CD14-positive monocyte (primary cell): ENCODE results near the gene CCR1. TPM values are rescaled to one million over a fixed set of nuclear protein-coding genes. Genes with fewer than 3 reads are reported as not detected.

Experiments
- DNase-seq, 3 donors: peaks; one replicate each; pipeline ENCODE4 v3.0.0-alpha.2; 2011 to 2022
- H2AFZ ChIP-seq: 2 replicates; pipeline ENCODE4 v1.6.0; 2012; ENCODE audit warnings: mild to moderate bottlenecking, low read depth, low read length, inconsistent platforms; ENCODE audit not compliant: insufficient read depth, poor library complexity, severe bottlenecking
- H3K27ac ChIP-seq, 2 donors: 1 replicate in 1 of 2; 2 replicates in 1 of 2; pipeline ENCODE4 v1.5.1; 2012 to 2013; ENCODE audit warnings: low read length in 2 of 2, control low read depth in 1 of 2, inconsistent platforms in 1 of 2, low read depth in 1 of 2, mild to moderate bottlenecking in 1 of 2
- H3K27me3 ChIP-seq, 2 donors: one replicate each; pipeline versions ENCODE4 v1.6.0 to v1.6.1; 2011 to 2013; ENCODE audit warnings: low read length in 2 of 2; ENCODE audit not compliant: control insufficient read depth in 2 of 2, insufficient read depth in 2 of 2
- H3K36me3 ChIP-seq, 2 donors: replicated peaks in 1 of 2; 1 replicate in 1 of 2; 2 replicates in 1 of 2; pipeline versions ENCODE4 v1.5.1 to v1.6.1; 2012 to 2013; ENCODE audit warnings: low read length in 2 of 2, control low read depth in 1 of 2, inconsistent platforms in 1 of 2, mild to moderate bottlenecking in 1 of 2; ENCODE audit not compliant: insufficient read depth in 2 of 2, control insufficient read depth in 1 of 2
- H3K4me1 ChIP-seq, 2 donors: 1 replicate in 1 of 2; 2 replicates in 1 of 2; pipeline versions ENCODE4 v1.5.1 to v1.6.1; 2012 to 2013; ENCODE audit warnings: low read length in 2 of 2, control low read depth in 1 of 2, inconsistent platforms in 1 of 2, mild to moderate bottlenecking in 1 of 2, moderate library complexity in 1 of 2; ENCODE audit not compliant: insufficient read depth in 2 of 2, control insufficient read depth in 1 of 2
- H3K4me2 ChIP-seq: replicated peaks from 2 replicates; pipeline ENCODE3; 2012; ENCODE audit warnings: low read length, moderate library complexity, mild to moderate bottlenecking; ENCODE audit not compliant: poor library complexity, severe bottlenecking; ENCODE audit errors: extremely low read depth
- H3K4me3 ChIP-seq, 3 experiments: fragments of 200-600 bp in 1 of 3; sonication (generic) in 1 of 3; replicated peaks in 1 of 3; 1 replicate in 2 of 3; 2 replicates in 1 of 3; pipeline ENCODE4 v1.5.1; 2011 to 2013; ENCODE audit warnings: low read length in 3 of 3, mild to moderate bottlenecking in 3 of 3, control low read depth in 2 of 3, low read depth in 2 of 3, inconsistent platforms in 1 of 3, moderate library complexity in 1 of 3
- H3K79me2 ChIP-seq: 2 replicates; pipeline ENCODE4 v1.6.0; 2012; ENCODE audit warnings: mild to moderate bottlenecking, control low read depth, inconsistent platforms, low read length, moderate library complexity; ENCODE audit not compliant: insufficient read depth
- H3K9ac ChIP-seq: 2 replicates; pipeline ENCODE4 v1.6.0; 2017; ENCODE audit warnings: low read length, mild to moderate bottlenecking; ENCODE audit not compliant: insufficient read depth, poor library complexity, severe bottlenecking
- H3K9me3 ChIP-seq, 2 donors: replicated peaks in 1 of 2; 1 replicate in 1 of 2; 2 replicates in 1 of 2; pipeline versions ENCODE4 v1.5.1 to v1.6.1; 2012 to 2013; ENCODE audit warnings: low read length in 2 of 2, control low read depth in 1 of 2; ENCODE audit not compliant: control insufficient read depth in 1 of 2, insufficient read depth in 1 of 2
- H4K20me1 ChIP-seq: 2 replicates; pipeline ENCODE4 v1.6.0; 2012; ENCODE audit warnings: mild to moderate bottlenecking, low read length, control low read depth, moderate library complexity; ENCODE audit not compliant: insufficient read depth
- H3K27ac Mint-ChIP-seq, 7 donors: one replicate each; pipeline ENCODE4 v1.8.0; 2020; ENCODE audit warnings: mild to moderate bottlenecking in 7 of 7, mixed read lengths in 7 of 7, moderate library complexity in 6 of 7, inconsistent platforms in 2 of 7
- H3K27me3 Mint-ChIP-seq, 3 donors: one replicate each; pipeline ENCODE4 v1.8.0; 2021 to 2022; ENCODE audit warnings: low read depth in 3 of 3, mild to moderate bottlenecking in 3 of 3, mixed read lengths in 3 of 3, moderate library complexity in 3 of 3, inconsistent platforms in 1 of 3
- H3K36me3 Mint-ChIP-seq, 2 donors: one replicate each; pipeline ENCODE4 v1.8.0; 2020; ENCODE audit warnings: mixed read lengths in 2 of 2, inconsistent platforms in 1 of 2, mild to moderate bottlenecking in 1 of 2
- H3K4me1 Mint-ChIP-seq: one replicate; pipeline ENCODE4 v1.8.0; 2020; ENCODE audit warnings: mild to moderate bottlenecking, mixed read lengths
- H3K4me3 Mint-ChIP-seq, 2 donors: one replicate each; pipeline ENCODE4 v1.8.0; 2020; ENCODE audit warnings: mild to moderate bottlenecking in 2 of 2, mixed read lengths in 2 of 2, moderate library complexity in 1 of 2
- H3K9me3 Mint-ChIP-seq, 7 donors: one replicate each; pipeline ENCODE4 v1.8.0; 2020 to 2022; ENCODE audit warnings: mixed read lengths in 7 of 7, mild to moderate bottlenecking in 6 of 7, moderate library complexity in 6 of 7, inconsistent platforms in 2 of 7
- WGBS: methylation state at CpG from one replicate; pipeline ENCODE4 v1.1.5; 2013; ENCODE audit warnings: missing lambda C conversion rate; ENCODE audit not compliant: insufficient coverage; 5-methylcytosine and 5-hydroxymethylcytosine counted together
- intact Hi-C, 2 donors: fragments of 100-400 bp; cut with micrococcal nuclease; formaldehyde crosslinking; loops; one replicate each; pipeline versions ENCODE4 v1.15.0 to v1.15.1; 2023
- polyA plus RNA-seq, 3 donors: library from polyadenylated mRNA; depleted of rRNA in 1 of 3; unstranded in 2 of 3; stranded (reverse) in 1 of 3; fragments of 300-500 nt in 2 of 3; fragments of >200 nt in 1 of 3; fragmentation: Illumina TruSeq in 2 of 3; gene quantifications; 1 replicate in 2 of 3; 2 replicates in 1 of 3; pipeline ENCODE4 v1.2.3, GENCODE V29; 2012 to 2021
- TF ChIP-seq, protein P1 (sequence below): fragments of 200-600 bp; IDR thresholded peaks from one replicate; pipeline ENCODE4 v1.8.0; 2022; ENCODE audit warnings: antibody characterized with exemption, mild to moderate bottlenecking

CCR1 gene
- polyA plus RNA-seq, 3 donors = 56.7 to 304 (median 233) TPM

DNA sequence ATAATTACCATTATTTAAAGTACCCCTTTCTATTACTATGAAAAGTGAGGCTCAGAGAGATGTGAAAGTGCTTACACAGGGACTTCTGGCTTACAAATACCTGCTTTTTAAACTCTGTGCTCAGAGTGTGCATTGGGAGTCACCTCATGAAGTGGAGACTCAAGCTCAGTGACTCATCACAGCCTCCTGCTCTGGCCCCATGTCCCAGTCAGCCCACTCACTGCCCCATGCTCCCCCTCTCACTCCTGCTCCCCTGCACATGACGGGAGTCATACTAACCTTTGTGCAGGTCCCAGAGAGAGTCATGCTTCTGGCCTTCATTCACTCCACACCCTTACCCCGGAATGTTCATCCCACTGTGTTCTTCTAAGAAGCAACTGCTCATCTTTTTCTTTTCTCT is 20.2 kb downstream of the CCR1 start:
- Histone ChIP-seq H2AFZ (no peak overlapping the region), H3K4me2 (no peak overlapping the region), H3K27ac (peak overlapping the region in 1 of 2 donors; percentile 71), H3K4me1 (peaks cover 71 to 91% of the 10 kb centered on the region in 2 donors), H3K79me2 (no peaks in the 10 kb centered on the region), H3K36me3 (no peaks in the 10 kb centered on the region), H3K4me3 (no peak overlapping the region), H4K20me1 (no peaks in the 10 kb centered on the region), H3K9ac (no peak overlapping the region), H3K27me3 (no peaks in the 10 kb centered on the region), H3K9me3 (no peaks in the 10 kb centered on the region)
- H3K36me3 Mint-ChIP-seq = no peaks in the 10 kb centered on the region
- TF ChIP-seq, protein P1, sequence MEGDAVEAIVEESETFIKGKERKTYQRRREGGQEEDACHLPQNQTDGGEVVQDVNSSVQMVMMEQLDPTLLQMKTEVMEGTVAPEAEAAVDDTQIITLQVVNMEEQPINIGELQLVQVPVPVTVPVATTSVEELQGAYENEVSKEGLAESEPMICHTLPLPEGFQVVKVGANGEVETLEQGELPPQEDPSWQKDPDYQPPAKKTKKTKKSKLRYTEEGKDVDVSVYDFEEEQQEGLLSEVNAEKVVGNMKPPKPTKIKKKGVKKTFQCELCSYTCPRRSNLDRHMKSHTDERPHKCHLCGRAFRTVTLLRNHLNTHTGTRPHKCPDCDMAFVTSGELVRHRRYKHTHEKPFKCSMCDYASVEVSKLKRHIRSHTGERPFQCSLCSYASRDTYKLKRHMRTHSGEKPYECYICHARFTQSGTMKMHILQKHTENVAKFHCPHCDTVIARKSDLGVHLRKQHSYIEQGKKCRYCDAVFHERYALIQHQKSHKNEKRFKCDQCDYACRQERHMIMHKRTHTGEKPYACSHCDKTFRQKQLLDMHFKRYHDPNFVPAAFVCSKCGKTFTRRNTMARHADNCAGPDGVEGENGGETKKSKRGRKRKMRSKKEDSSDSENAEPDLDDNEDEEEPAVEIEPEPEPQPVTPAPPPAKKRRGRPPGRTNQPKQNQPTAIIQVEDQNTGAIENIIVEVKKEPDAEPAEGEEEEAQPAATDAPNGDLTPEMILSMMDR = no peak
- WGBS = 94% methylated on average over 2 of the region's 2 CpGs
- peaks cover 0 to 6% (median 1%) of the 10 kb centered on the region in 7 donors for H3K9me3 Mint-ChIP-seq
- H3K4me3 Mint-ChIP-seq = no peak overlapping the region
- no peaks in the 10 kb centered on the region for H3K27me3 Mint-ChIP-seq
- intact Hi-C loops = no loop called here
- H3K27ac Mint-ChIP-seq = peak overlapping the region in 4 of 7 donors; percentile 46 to 91 (median 62)
- H3K4me1 Mint-ChIP-seq = peaks cover 67% of the 10 kb centered on the region
- DNase-seq = peak in 2 of 3 donors; percentile 34 to 71

DNA sequence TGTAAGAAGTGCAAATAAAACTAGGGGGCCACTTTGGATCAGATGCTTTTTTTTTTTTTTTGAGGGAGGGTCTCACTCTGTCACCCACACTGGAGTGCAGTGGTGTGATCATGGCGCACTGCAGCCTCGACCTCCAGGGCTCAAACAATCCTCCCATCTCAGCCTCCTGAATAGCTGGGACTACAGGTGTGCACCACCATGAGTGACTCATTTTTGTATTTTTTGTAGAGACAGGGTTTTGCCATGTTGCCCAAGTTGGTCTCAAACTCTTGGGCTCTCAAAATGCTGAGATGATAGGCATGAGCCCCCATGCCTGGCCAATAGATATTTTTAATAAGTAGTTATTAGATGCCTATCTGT is 20.8 kb downstream of the CCR1 start:
- Mint-ChIP-seq H3K27me3 (no peaks in the 10 kb centered on the region), H3K27ac (peak overlapping the region; percentile 58 to 91 (median 77)), H3K4me3 (peak overlapping the region in 1 of 2 donors; percentile 24), H3K36me3 (no peaks in the 10 kb centered on the region), H3K9me3 (peaks cover 0 to 6% (median 3%) of the 10 kb centered on the region in 7 donors), H3K4me1 (peaks cover 67% of the 10 kb centered on the region)
- Histone ChIP-seq H3K4me1 (peaks cover 71 to 90% of the 10 kb centered on the region in 2 donors), H3K9me3 (no peaks in the 10 kb centered on the region), H3K4me2 (peak overlapping the region; percentile 56), H3K4me3 (no peak overlapping the region), H3K27me3 (no peaks in the 10 kb centered on the region), H2AFZ (no peak overlapping the region), H4K20me1 (no peaks in the 10 kb centered on the region), H3K9ac (no peak overlapping the region), H3K79me2 (no peaks in the 10 kb centered on the region), H3K36me3 (no peaks in the 10 kb centered on the region), H3K27ac (peak overlapping the region in 1 of 2 donors; percentile 71)
- DNase-seq = no peak
- intact Hi-C loops = no loop called here
- no CpG with 5 or more reads among the region's 2 CpGs for WGBS
- TF ChIP-seq, protein P1 = no peak
